Measurements from ENCODE around the gene CDC16. TPM values are rescaled to one million over a fixed set of nuclear protein-coding genes. Genes with fewer than 3 reads are reported as not detected.

The CDC16 gene
- total and polyA plus RNA-seq, 2 donors from 2014 or later, result 49.3 to 57.7 TPM

DNA sequence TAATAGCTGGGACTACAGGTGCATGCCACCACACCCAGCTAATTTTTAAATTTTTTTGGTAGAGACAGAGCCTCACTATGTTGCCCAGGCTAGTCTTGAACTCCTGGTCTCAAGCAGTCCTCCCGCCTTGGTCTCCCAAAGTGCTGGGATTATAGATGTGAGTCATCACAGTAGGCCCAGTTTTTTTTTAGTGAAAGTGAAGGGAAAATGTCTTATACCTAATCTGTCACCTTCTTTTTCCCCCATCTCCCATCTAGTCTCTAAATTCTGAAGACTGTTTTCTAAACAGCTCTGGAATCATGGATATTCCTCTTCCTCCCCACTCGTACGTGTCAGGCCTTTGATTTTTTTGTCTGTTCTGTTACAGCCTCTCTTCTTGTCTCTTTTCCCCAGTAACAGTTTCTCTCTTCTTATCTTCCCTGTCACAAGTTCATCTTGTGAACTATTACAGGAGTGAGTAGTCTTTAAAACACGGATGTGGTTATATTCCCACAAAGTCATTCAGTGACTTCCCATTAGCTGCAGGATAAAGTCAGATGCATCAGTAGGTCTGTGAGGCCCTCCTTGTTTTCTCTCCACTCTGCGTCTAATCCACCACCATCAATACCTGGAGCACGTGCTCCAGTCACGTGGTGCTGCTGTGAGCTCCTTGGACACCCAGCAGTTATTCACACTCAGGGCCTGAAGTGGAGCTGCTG is 2.9 kb downstream of the CDC16 start:
- no peaks in the 10 kb centered on the region for H3K27me3 ChIP-seq (ENCODE audit: control insufficient read depth, insufficient read depth, low read length)
- no peak overlapping the region for H3K27ac ChIP-seq (ENCODE audit: low read depth in 2 of 2, low read length in 2 of 2)
- no peak overlapping the region for H3K4me3 ChIP-seq (ENCODE audit: low read length in 3 of 3)
- DNase-seq (no peak), FAIRE-seq (no peak)
- H3K9ac ChIP-seq (ENCODE audit: low read length in 3 of 3), result no peak overlapping the region
- peaks cover 0 to 5% (median 0%) of the 10 kb centered on the region in 3 donors for H3K4me1 ChIP-seq (ENCODE audit: control insufficient read depth in 2 of 3, insufficient read depth in 2 of 3, low read depth in 1 of 3, low read length in 3 of 3)
- intact Hi-C loops (cut with DNase I), result no loop called here
- TF ChIP-seq, protein P1, sequence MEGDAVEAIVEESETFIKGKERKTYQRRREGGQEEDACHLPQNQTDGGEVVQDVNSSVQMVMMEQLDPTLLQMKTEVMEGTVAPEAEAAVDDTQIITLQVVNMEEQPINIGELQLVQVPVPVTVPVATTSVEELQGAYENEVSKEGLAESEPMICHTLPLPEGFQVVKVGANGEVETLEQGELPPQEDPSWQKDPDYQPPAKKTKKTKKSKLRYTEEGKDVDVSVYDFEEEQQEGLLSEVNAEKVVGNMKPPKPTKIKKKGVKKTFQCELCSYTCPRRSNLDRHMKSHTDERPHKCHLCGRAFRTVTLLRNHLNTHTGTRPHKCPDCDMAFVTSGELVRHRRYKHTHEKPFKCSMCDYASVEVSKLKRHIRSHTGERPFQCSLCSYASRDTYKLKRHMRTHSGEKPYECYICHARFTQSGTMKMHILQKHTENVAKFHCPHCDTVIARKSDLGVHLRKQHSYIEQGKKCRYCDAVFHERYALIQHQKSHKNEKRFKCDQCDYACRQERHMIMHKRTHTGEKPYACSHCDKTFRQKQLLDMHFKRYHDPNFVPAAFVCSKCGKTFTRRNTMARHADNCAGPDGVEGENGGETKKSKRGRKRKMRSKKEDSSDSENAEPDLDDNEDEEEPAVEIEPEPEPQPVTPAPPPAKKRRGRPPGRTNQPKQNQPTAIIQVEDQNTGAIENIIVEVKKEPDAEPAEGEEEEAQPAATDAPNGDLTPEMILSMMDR (IDR thresholded peaks at IDR 0.05; ENCODE audit: borderline replicate concordance, extremely low read depth, insufficient read depth), result no peak
- peaks cover 14 to 39% (median 17%) of the 10 kb centered on the region in 3 donors for H3K36me3 ChIP-seq (ENCODE audit: control insufficient read depth in 2 of 3, insufficient read depth in 3 of 3, low read length in 3 of 3)
- no peaks in the 10 kb centered on the region for H3K9me3 ChIP-seq (ENCODE audit: control insufficient read depth in 2 of 3, insufficient read depth in 1 of 3, low read length in 3 of 3)

GRCh38 chr13:114241918-114242317 is 7.2 kb downstream of the CDC16 start:
- Histone ChIP-seq H3K36me3 (ENCODE audit: control insufficient read depth in 2 of 3, insufficient read depth in 3 of 3, low read length in 3 of 3) (peaks cover 27 to 75% (median 45%) of the 10 kb centered on the region in 3 donors), H3K27me3 (ENCODE audit: control insufficient read depth, insufficient read depth, low read length) (no peaks in the 10 kb centered on the region), H3K9ac (ENCODE audit: low read length in 3 of 3) (no peak overlapping the region), H3K4me3 (ENCODE audit: low read length in 3 of 3) (no peak overlapping the region), H3K27ac (ENCODE audit: low read depth in 2 of 2, low read length in 2 of 2) (no peak overlapping the region), H3K4me1 (ENCODE audit: control insufficient read depth in 2 of 3, insufficient read depth in 2 of 3, low read depth in 1 of 3, low read length in 3 of 3) (no peaks in the 10 kb centered on the region), H3K9me3 (ENCODE audit: control insufficient read depth in 2 of 3, insufficient read depth in 1 of 3, low read length in 3 of 3) (no peaks in the 10 kb centered on the region)
- no peak for FAIRE-seq
- no peak for DNase-seq
- intact Hi-C loops (cut with DNase I), result no loop called here
- TF ChIP-seq, protein P1 (IDR thresholded peaks at IDR 0.05; ENCODE audit: borderline replicate concordance, extremely low read depth, insufficient read depth), result no peak

DNA sequence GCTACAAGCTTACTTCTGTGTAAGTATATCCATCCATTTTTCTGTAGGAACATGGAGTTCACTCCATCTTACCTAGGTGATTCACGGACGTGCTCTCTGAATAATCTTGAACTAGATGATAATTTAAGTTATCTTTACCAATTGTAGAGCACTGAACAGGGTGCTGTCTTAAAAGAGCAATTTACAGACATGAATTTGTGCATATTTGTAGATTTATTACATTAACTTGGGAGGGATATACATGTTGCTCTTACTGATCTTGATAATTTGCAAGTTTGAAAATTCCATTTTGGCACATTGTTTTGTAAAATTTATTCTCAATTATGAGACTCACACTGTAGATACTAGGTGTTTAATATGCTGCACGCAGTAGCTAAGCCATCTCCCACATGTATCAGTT is 9.3 kb downstream of the CDC16 start:
- DNase-seq (no peak), FAIRE-seq (no peak)
- H3K36me3 ChIP-seq (ENCODE audit: control insufficient read depth in 2 of 3, insufficient read depth in 3 of 3, low read length in 3 of 3), result peaks cover 27 to 72% (median 46%) of the 10 kb centered on the region in 3 donors
- H3K4me1 ChIP-seq (ENCODE audit: control insufficient read depth in 2 of 3, insufficient read depth in 2 of 3, low read depth in 1 of 3, low read length in 3 of 3), result no peaks in the 10 kb centered on the region
- no peaks in the 10 kb centered on the region for H3K27me3 ChIP-seq (ENCODE audit: control insufficient read depth, insufficient read depth, low read length)
- no peak overlapping the region for H3K27ac ChIP-seq (ENCODE audit: low read depth in 2 of 2, low read length in 2 of 2)
- no peak overlapping the region for H3K4me3 ChIP-seq (ENCODE audit: low read length in 3 of 3)
- H3K9me3 ChIP-seq (ENCODE audit: control insufficient read depth in 2 of 3, insufficient read depth in 1 of 3, low read length in 3 of 3), result no peaks in the 10 kb centered on the region
- H3K9ac ChIP-seq (ENCODE audit: low read length in 3 of 3), result no peak overlapping the region
- intact Hi-C loops (cut with DNase I), result no loop called here
- TF ChIP-seq, protein P1 (IDR thresholded peaks at IDR 0.05; ENCODE audit: borderline replicate concordance, extremely low read depth, insufficient read depth), result no peak

All from kidney (tissue), 14 donors.